EH (cell line): Measurements from ENCODE around the gene HSP90AA1.
"Not testable (repeated sequence)": the region's sequence is repeated elsewhere in the genome, so short reads cannot be mapped to it uniquely, and the experiment has no call there.

ENCODE experiments used
- DNase-seq: peaks from one replicate; pipeline ENCODE4 v3.0.0-alpha.2; 2015; ENCODE audit warnings: low read depth

Gene HSP90AA1

DNA sequence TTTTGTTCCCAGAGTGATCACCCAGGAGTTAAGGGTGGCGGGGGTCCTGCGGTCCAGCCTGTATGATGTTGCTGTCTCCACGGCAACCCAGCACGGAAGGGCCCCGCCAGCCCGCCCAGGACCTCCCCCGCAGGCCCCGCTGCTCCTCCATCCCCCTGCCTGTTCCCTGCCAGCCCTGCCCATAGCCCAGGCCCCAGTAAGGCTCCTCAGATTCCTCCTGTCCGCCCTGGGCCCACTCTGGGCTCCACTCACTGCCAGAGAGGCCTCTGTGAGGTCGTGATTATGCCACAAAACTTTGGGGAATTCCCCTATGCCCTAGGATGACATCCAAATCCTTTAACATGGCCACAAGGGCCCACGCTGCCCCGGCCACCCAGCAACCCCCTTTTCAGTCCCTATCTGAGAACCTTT lies 20.8 kb downstream of the HSP90AA1 start:
- no peak for DNase-seq

GRCh38 chr14:102064590-102064989 lies 22.3 kb downstream of the HSP90AA1 start:
- not testable (repeated sequence) for DNase-seq

DNA sequence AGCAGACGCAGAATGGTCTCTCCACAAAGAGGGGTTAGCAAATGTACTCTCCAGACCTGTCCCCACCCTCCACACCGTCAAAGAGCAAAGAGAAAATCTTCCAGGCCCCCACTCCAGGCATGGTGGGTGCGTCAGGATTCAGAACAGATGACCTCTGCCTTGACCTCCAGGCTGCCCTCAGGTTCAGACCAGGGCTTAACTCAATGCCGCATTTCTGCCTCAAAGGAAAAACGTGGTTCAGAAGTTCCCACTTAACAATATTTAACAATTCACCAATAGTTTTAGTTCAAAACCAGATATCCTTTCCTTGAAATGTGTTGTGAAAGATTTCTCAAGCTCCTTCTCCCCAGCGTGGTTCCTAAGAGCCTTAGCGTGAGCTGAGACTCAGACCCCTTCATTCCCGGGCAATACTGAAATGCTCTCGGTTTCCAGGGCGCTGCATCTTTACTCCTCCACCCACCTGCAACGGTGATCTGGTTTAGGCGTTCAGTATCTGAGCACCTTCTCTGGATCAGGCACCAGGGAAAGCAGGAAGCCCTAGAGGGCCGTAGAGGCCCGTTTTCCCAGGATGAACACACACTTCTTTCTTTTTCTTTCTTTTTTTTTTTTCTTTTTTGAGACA lies 22.9 kb downstream of the HSP90AA1 start:
- no peak for DNase-seq

GRCh38 chr14:102063109-102063807 lies 23.6 kb downstream of the HSP90AA1 start:
- peak; percentile 92 for DNase-seq

DNA sequence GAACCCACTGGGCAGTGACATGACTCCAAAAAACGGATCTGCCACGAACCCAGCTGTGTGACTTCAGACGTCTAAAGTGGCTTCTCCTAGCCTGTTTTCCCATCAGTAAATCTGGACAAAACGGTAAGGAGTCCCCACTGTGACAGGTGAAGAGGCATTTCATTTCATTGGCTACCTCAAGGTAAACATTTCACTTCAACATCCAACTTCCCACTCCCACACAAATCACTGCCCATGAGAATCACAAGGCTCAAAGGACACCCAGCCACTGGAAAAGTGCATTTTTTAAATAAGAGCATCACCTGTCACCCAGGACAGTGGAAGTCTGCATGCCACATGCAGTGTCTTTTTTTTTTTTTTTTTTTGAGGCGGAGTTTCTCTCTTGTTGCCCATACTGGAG lies 27.9 kb downstream of the HSP90AA1 start:
- no peak for DNase-seq

- no peak for DNase-seq
Observed at GRCh38 chr14:102058146-102058545, 28.7 kb downstream of the HSP90AA1 start.

DNA sequence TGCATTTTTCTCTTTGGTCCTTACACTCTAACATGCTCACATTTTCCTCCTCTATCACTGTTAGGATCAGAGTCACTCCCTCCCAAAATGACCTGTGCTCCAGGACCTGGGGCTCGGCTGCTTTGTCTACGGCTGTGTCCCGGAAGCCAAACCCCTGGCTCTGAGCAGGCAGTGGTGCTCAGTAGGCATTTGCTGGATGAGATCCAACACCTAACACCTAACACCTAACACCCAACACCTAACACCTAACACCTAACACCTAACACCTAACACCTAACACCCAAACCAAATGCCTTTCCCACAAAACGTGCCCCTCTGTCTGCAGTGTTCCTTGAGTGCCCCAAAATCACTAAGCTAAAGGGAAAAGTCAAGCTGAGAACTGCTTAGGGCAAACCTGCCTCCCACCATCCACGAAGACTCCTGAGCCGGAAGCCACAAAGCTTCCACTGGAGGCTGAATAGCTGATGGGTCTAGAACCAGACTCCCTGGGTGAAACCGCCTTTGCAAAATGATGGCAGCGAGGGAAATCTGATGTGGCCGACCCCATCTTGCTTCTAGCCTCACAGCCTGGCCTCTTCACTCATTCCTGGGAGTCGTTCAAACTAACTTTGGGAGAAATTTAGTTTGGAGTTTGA lies 29.2 kb downstream of the HSP90AA1 start:
- no peak for DNase-seq

GRCh38 chr14:102056694-102057442 lies 30.0 kb downstream of the HSP90AA1 start:
- DNase-seq, result no peak

DNA sequence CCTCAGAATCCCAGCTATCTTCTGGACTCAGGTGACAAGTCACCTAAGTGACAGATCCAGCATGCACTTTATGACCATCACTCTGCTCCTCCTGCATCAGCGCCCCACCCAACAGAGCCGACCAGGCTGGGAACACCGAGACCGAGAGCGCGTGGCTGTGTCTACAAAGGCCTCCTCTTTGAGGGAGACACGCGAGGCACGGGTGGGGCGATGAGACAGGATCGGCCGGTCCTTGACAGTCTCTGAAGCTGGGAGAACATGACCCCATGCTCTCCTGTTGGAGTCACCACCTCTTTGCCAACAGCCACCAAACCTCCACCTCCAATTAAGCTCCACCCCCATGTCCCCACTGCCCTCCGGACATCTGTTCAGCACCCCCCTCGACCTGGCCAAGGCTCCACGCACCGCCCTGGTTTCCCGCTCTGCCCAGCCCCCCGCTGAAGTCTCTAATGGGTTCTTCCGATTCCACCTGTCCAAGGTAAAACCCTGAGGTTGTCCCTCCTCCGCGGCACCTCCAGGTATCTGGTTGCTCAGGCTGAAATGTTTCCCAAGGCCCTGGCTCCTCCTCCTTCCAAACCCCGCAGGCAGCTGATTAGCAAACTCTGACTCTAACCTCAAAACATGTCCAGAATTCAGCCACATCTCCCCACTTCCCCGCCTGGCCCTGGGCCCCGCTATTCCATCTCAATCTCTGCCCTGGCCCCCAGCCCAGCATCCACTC lies 31.5 kb downstream of the HSP90AA1 start:
- peak; percentile 89 for DNase-seq

GRCh38 chr14:102052522-102052921 lies 34.3 kb downstream of the HSP90AA1 start:
- DNase-seq, result no peak

DNA sequence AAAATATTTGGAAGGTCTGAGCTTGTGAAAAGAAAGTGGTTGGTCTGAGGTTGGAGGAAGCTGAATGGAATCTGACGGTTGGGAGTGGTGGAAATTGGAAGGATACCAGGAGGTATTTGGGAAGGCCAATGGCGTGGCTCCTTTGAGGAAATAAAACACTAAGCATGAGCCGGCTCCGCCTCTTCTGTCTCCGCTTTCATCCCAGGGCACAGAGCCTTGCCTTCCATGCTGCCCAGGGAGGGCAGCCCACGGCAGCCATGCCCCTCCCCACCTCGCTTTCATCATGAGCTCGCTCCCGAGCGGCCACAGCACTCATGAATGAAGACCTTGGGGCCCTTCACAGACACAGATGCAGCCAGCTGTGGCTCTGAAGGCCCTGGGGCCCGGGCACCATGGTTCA lies 36.2 kb downstream of the HSP90AA1 start:
- DNase-seq, result peak; percentile 97

DNA sequence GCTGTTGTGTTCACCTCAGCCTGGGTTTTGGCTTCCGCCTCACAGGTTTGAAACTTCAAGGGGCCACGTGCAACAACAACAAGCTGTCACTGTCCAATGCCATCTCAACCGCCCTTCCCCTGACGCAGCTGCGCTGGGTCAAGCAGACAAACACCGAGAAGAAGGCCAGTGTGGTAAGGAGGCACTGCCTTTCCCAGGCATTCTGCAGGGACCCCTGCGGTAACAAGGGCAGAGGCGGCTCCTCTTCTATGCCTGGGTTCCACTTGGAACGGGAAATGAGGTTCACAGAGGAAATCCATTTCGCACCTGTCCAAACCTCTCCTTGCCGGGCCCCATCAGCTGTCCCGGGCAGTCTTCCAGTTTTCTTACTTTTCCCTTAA lies 36.8 kb downstream of the HSP90AA1 start:
- no peak for DNase-seq

- DNase-seq, result no peak
Observed at GRCh38 chr14:102049258-102050025, 37.4 kb downstream of the HSP90AA1 start.

- no peak for DNase-seq
Observed at GRCh38 chr14:102047808-102048540, 38.9 kb downstream of the HSP90AA1 start.

DNA sequence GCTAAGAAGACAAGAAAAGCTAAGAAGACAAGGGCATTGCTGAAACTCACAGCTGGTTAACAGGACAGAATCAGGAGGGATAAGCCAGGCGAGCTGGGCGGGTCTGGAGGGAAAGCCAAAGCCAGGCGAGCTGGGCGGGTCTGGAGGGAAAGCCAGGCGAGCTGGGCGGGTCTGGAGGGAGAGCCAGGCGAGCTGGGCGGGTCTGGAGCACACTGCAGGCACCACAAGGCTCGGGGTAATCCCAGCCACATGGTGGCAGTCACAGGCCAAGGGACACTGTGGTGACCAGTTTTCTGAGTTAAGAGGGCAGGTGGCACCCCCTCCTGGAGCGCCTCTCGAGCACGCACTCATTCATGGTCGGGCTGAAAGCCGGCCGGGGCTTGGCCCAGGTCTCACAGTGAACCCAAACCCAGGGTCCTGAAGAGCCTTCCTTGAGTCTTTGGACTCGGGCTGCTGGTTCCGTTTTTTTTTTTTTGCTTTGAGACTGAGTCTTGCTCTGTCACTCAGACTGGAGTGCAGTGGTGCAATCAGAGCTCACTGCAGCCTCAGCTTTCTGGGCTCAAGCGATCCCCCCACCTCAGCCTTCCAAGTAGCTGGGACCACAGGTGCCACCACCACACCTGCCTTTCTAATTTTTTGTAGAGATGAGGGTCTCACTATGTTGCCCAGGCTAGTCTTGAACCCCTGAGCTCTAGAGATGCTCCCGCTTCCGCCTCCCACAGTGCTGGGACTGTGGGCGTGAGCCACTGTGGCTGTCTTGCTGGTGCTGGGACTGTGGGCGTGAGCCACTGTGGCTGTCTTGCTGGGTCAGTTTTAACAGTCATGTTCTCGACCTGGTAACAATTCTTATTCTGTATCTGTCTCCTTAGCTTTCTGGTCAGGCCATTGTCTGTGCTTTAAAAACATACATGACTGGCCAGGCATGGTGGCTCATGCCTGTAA lies 40.2 kb downstream of the HSP90AA1 start:
- peak; percentile 59 for DNase-seq

DNA sequence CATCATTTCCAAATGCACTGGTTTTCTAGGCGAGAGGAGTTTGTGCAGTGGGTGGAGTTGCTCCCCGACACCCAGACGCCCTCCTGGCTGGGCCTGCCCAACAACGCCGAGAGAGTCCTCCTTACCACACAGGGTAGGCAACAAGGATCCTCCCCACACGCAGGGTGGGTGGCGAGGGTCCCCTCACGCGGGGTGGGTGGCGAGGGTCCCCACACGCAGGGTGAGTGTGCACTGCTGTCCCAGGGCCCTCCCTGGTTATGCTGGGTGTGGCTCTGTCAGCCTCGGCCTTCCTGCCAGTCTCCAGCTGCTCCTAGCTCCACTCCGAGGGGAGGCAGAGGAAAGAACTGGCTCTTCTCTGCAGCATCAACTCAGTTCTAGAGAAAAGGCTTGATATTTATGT lies 42.3 kb downstream of the HSP90AA1 start:
- no peak for DNase-seq

DNA sequence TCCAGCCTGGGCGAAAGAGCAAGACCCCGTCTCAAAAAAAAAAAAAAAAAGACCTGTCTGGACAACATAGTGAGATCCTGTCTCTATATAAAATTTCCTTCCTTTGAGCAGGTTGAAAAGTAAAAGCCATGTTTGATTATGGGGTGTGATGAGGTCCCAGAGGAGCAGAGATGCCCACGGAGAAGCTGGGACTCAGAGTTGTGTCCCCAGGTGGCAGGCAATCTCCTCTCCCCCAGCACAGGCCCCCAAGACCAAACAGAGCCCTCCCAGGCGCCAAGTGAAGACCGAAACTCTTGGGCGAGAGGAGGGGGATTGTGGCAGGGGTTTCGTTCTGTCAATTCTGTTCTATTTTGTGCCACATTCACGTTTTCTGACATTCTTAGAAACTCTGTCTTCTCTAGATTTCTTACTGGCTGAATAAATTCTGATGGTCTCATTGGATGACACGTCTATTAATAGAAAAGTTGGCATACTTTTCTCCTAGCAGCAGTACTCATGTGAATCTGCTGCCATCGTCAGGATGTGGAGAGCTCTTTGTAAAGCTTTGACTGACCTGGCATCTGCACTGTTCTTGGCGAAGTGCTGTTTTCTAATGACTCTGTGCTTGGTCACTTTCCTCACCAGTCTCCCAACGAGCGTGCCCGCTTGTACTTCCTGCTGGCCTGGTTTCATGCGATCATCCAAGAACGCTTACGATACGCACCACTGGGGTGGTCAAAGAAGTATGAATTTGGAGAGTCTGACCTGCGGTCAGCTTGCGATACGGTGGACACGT lies 43.4 kb downstream of the HSP90AA1 start:
- peak; percentile 28 for DNase-seq

DNA sequence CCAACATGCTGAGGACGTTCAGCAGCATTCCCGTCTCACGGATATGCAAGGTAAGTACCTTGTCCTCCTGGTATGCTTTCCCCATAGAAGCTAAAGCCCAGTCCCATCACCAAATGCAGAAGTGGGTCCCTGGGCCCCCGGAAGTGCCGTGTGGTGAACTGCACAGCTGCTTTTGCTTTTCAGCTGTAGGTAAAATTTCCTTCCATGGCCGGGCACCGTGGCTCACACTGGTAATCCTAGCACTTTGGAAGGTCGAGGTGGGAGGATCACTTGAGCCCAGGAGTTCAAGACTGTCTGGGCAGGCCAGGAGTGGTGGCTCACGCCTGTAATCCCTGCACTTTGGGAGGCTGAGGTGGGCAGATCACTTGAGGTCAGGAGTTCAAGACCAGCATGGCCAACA lies 44.1 kb downstream of the HSP90AA1 start:
- no peak for DNase-seq

DNA sequence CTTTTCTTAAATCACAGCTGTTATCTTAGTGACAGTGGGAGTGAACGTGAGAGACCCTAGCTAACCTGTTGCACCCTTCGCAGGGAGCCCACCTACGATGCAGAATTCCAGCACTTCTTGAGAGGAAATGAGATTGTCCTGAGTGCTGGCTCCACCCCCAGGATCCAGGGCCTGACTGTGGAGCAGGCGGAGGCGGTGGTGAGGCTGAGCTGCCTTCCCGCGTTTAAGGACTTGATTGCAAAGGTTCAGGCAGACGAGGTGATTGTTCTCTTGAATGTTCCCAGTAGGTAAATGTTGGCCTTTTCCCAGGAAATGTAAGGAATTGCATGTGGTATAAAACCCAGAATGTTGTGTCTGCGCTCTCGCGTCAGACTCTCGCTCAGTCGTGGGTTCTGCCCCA lies 46.7 kb downstream of the HSP90AA1 start:
- DNase-seq, result no peak
